HL-60 (cell line): ENCODE results near the gene CHMP6.

Experiments
- DNase-seq, 2 experiments: peaks; one replicate each; pipeline ENCODE4 v3.0.0-alpha.2; 2010 to 2020; ENCODE audit warnings: low read depth in 1 of 2, low spot score in 1 of 2
- H3K27ac ChIP-seq: fragments of 250-450 bp; sonication (Bioruptor Pico); replicated peaks from 2 replicates; pipeline ENCODE4 v1.5.1; 2020; ENCODE audit warnings: mild to moderate bottlenecking, moderate library complexity
- H3K27me3 ChIP-seq: fragments of 250-450 bp; sonication (Bioruptor Pico); 2 replicates; pipeline ENCODE4 v1.5.1; 2021; ENCODE audit warnings: mild to moderate bottlenecking, moderate library complexity; ENCODE audit not compliant: insufficient read depth, poor library complexity, severe bottlenecking
- H3K4me3 ChIP-seq: replicated peaks from 2 replicates; pipeline ENCODE4 v1.5.1; 2011; ENCODE audit warnings: mild to moderate bottlenecking, control low read depth, low read length; ENCODE audit not compliant: insufficient read depth
- GABPA ChIP-seq: IDR thresholded peaks from 2 replicates; pipeline ENCODE4 v1.6.1; 2012; ENCODE audit warnings: low read depth
- POLR2AphosphoS5 ChIP-seq: IDR thresholded peaks from 2 replicates; pipeline ENCODE4 v1.6.1; 2012; ENCODE audit warnings: low read depth
- REST ChIP-seq: IDR thresholded peaks from 2 replicates; pipeline ENCODE4 v1.6.1; 2012; ENCODE audit warnings: low read depth; ENCODE audit not compliant: insufficient replicate concordance
- SPI1 ChIP-seq: IDR thresholded peaks from 2 replicates; pipeline ENCODE4 v1.6.1; 2012; ENCODE audit warnings: low read depth, mild to moderate bottlenecking, borderline replicate concordance
- TF ChIP-seq, protein P1 (sequence below): IDR thresholded peaks from one replicate; pipeline ENCODE4 v1.5.1; 2011; ENCODE audit warnings: low read length, control low read depth, inconsistent platforms; ENCODE audit not compliant: insufficient read depth

The CHMP6 gene

GRCh38 chr17:80970762-80971703 lies 20.6 kb upstream of the CHMP6 start:
- DNase-seq: no peak
- TF ChIP-seq, protein P1, sequence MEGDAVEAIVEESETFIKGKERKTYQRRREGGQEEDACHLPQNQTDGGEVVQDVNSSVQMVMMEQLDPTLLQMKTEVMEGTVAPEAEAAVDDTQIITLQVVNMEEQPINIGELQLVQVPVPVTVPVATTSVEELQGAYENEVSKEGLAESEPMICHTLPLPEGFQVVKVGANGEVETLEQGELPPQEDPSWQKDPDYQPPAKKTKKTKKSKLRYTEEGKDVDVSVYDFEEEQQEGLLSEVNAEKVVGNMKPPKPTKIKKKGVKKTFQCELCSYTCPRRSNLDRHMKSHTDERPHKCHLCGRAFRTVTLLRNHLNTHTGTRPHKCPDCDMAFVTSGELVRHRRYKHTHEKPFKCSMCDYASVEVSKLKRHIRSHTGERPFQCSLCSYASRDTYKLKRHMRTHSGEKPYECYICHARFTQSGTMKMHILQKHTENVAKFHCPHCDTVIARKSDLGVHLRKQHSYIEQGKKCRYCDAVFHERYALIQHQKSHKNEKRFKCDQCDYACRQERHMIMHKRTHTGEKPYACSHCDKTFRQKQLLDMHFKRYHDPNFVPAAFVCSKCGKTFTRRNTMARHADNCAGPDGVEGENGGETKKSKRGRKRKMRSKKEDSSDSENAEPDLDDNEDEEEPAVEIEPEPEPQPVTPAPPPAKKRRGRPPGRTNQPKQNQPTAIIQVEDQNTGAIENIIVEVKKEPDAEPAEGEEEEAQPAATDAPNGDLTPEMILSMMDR: no peak
- TF ChIP-seq POLR2AphosphoS5 (no peak), REST (no peak), GABPA (no peak), SPI1 (no peak)
- no peak overlapping the region for H3K4me3 ChIP-seq
- no peaks in the 10 kb centered on the region for H3K27me3 ChIP-seq
- H3K27ac ChIP-seq: no peak overlapping the region

DNA sequence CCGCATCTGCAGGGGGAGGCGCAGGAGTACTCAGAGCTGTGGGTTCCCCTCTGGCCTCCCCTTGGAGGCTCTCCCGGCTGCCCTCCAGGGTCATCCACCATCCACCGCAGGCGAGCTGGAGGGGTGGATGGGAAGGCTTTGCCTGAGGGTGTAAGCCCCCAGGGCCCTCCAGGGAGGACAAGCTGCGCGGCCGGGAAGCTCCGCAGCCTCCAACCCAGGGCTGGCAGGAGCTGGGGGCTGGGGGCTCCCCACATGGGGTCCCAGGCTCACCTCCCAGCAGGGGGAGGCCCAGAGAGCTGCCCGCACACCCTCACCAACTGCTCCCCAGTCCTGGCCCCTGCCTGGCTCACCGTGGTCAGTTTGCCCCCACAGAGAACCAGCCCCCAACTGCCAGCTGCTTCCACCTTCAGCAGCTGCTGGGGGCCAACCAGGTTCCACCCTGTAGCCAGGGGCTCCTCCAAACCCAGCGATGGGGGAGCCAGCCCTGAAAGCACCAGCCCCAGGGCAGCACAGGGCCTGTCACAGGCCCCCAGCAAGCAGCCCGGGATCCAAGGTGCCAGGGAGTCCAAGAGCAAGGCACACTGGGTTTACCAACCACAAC lies 19.8 kb upstream of the CHMP6 start:
- Histone ChIP-seq H3K27ac (no peak overlapping the region), H3K4me3 (no peak overlapping the region), H3K27me3 (peaks cover 2% of the 10 kb centered on the region)
- no peak for DNase-seq
- TF ChIP-seq REST (no peak), SPI1 (no peak), POLR2AphosphoS5 (no peak), GABPA (no peak)
- TF ChIP-seq, protein P1: no peak

DNA sequence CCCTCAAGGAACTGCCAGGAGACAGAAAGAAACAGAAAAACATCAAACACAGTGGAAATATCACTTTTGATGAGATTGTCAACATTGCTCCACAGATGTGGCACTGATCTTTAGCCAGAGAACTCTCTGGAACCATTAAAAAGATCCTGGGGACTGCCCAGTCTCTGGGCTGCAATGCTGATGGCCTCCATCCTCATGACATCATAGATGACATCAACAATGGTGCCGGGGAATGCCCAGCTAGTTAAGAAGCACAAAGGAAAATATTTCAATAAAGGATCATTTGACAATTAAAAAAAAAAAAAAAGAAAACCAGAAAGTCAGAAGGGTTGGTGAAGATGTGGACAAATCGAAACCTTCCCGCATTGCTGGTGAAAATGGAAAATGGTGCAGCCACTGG lies 14.9 kb upstream of the CHMP6 start:
- TF ChIP-seq GABPA (no peak), SPI1 (no peak), REST (no peak)
- H3K4me3 ChIP-seq: no peak overlapping the region
- no peak for DNase-seq

More for the DNA sequence above, 14.9 kb upstream of the CHMP6 start:
- H3K27me3 ChIP-seq: peaks cover 2% of the 10 kb centered on the region
- H3K27ac ChIP-seq: no peak overlapping the region
